Brain microvascular endothelial cell (primary cell): ENCODE data around the gene ANGPTL7.

Source experiments
- DNase-seq: peaks from one replicate; pipeline ENCODE4 v3.0.0-alpha.2; 2020
- H3K27ac ChIP-seq: fragments of 250-450 bp; sonication (Bioruptor Pico); 2 replicates; pipeline ENCODE4 v1.5.1; 2020; ENCODE audit warnings: mild to moderate bottlenecking, moderate library complexity
- H3K27me3 ChIP-seq: fragments of 250-450 bp; sonication (Bioruptor Pico); replicated peaks from 2 replicates; pipeline ENCODE4 v1.5.1; 2020; ENCODE audit warnings: mild to moderate bottlenecking
- H3K36me3 ChIP-seq: fragments of 250-450 bp; sonication (Bioruptor Pico); replicated peaks from 2 replicates; pipeline ENCODE4 v1.5.1; 2020; ENCODE audit warnings: mild to moderate bottlenecking
- H3K4me3 ChIP-seq: 2 replicates; pipeline ENCODE4 v1.5.1; 2011; ENCODE audit warnings: low read depth, mild to moderate bottlenecking, control low read depth, low read length, moderate library complexity
- CTCF ChIP-seq: IDR thresholded peaks from 2 replicates; pipeline ENCODE4 v1.5.1; 2011; ENCODE audit warnings: low read depth, mild to moderate bottlenecking, moderate library complexity, low read length, control low read depth, inconsistent platforms; ENCODE audit errors: missing control alignments
- in situ Hi-C: cut with HindIII; loops from 2 replicates; pipeline ENCODE4 v1.10.0; 2017; ENCODE audit warnings: low sequenced_read_pairs, low pct_ligation_motif_present

Gene ANGPTL7

GRCh38 chr1:11152755-11153154, 36.4 kb upstream of the ANGPTL7 start:
- in situ Hi-C loops = no loop called here
- H3K27me3 ChIP-seq = no peaks in the 10 kb centered on the region
- peaks cover 23% of the 10 kb centered on the region for H3K36me3 ChIP-seq
- TF ChIP-seq CTCF = no peak
- no peak overlapping the region for H3K4me3 ChIP-seq
- DNase-seq = no peak
- H3K27ac ChIP-seq = no peak overlapping the region

DNA sequence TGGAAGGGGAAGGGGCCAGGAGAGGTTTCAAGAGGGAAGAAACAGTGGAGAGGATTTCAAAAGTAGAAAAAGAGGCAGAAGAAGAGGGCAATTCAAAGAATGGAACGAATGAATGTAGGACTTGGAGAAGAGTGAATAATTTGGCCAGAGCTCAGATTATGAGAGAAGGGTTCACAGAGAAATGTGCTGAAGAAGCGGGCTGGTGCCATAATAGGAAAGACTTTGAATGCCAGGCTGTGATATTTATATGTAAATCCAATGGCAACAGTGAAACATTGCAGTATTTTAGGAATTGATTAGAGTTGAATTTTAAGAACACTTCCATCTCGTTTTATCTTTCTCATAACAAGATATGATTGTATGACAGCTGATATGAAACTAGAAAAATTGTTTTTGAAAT, 36.0 kb upstream of the ANGPTL7 start:
- no peak overlapping the region for H3K27ac ChIP-seq
- in situ Hi-C loops = no loop called here
- TF ChIP-seq CTCF = no peak
- no peaks in the 10 kb centered on the region for H3K27me3 ChIP-seq
- H3K4me3 ChIP-seq = no peak overlapping the region
- no peak for DNase-seq
- H3K36me3 ChIP-seq = peaks cover 19% of the 10 kb centered on the region

DNA sequence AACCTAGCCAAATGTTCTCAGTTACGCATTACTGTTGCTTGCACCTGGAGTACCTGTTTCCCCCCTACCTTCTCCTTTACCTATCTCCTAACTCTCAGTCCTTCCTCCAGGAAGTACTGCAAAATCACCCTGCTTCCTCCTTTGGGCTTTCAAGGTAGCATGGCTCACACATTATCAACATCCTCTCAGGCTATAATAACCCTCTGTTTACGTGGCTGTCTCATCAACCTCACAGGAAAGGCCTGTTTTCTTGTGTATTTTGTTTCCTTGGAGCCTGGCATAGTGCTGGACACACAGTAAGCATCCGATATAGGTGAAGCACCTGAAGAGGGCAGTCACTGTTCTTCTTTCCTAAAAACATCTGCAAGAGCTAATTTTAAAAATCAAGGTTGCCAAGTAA, 32.7 kb upstream of the ANGPTL7 start:
- in situ Hi-C loops = no loop called here
- Histone ChIP-seq H3K27ac (no peak overlapping the region), H3K27me3 (no peaks in the 10 kb centered on the region), H3K4me3 (no peak overlapping the region), H3K36me3 (peaks cover 6% of the 10 kb centered on the region)
- DNase-seq = no peak
- TF ChIP-seq CTCF = no peak

DNA sequence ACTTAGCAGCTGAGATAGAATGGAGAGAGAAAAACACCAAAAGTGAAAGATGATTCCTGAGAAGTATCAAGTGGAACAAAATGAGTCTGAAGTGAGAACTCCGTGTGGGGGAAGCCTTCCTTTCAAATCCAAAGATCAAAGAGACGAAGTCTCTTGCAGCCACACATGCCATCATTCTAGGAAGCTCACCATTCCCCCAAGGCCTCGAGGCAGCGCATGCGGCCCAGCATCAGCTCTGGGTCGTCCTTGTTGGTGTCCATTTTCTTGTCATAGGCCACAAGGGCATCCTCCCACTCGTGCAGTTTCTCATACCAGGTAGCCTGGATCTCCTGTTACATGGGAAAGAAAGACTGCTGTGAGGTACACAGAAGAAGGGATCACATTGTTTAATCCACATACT, 32.2 kb upstream of the ANGPTL7 start:
- no peak overlapping the region for H3K4me3 ChIP-seq
- in situ Hi-C loops = no loop called here
- H3K36me3 ChIP-seq = peaks cover 6% of the 10 kb centered on the region
- H3K27ac ChIP-seq = no peak overlapping the region
- no peak for TF ChIP-seq CTCF
- H3K27me3 ChIP-seq = no peaks in the 10 kb centered on the region
- DNase-seq = no peak

DNA sequence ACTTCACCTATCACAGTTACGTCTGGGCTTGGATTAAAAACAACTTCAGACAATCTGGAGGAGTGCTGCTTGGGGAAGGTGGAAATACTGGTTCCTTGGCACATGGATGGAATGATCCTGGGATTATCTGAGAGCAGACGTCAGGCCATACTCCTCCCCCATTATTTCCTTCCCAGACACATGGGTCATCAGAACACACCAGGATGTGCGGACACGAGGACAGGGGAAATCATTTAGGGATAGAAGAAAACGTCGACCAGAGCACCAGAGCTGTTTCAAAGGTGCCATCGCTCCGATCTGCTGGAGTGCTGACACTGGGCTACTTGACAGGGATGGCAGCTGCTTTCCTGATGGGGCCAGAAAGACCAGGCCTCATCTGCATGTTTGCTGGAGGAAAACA, 31.8 kb upstream of the ANGPTL7 start:
- H3K36me3 ChIP-seq = peaks cover 6% of the 10 kb centered on the region
- peak overlapping the region; percentile 85 for H3K27ac ChIP-seq
- no peaks in the 10 kb centered on the region for H3K27me3 ChIP-seq
- no peak overlapping the region for H3K4me3 ChIP-seq
- no peak for TF ChIP-seq CTCF
- DNase-seq = no peak
- in situ Hi-C loops = no loop called here

DNA sequence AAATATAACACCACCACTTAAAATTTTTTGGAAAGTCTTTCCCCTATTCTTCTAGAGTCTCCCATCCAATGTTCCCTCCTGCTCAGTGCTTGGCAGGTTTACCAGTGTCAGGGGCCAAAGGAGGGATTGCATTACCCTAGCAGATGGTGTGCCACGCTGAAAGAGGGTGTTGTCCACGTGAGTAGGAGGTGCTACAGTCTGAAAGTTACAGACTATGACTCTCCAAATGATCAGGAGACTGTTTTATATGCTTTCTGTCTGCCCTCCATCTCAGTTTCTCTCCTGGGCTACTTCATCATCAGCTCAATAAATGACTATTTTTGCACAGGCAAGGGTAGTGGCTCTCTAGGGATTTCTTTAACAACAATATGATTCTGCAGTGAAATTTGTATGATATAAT, 31.3 kb upstream of the ANGPTL7 start:
- H3K27ac ChIP-seq = peak overlapping the region; percentile 85
- no peak for TF ChIP-seq CTCF
- in situ Hi-C loops = no loop called here
- no peak for DNase-seq
- H3K4me3 ChIP-seq = no peak overlapping the region
- H3K36me3 ChIP-seq = peaks cover 6% of the 10 kb centered on the region
- H3K27me3 ChIP-seq = no peaks in the 10 kb centered on the region
